Hematopoietic multipotent progenitor cell treated with erythropoietin and hydrocortisone succinate and interleukin-3 and kit ligand, for 8 days (in vitro differentiated cells): ENCODE measurements around the gene IFT57.
"Not testable (repeated sequence)": the region's sequence is repeated elsewhere in the genome, so short reads cannot be mapped to it uniquely, and the experiment has no call there.

Source experiments
- DNase-seq: peaks from one replicate; pipeline ENCODE4 v3.0.0-alpha.2; 2015

IFT57 gene, protein sequence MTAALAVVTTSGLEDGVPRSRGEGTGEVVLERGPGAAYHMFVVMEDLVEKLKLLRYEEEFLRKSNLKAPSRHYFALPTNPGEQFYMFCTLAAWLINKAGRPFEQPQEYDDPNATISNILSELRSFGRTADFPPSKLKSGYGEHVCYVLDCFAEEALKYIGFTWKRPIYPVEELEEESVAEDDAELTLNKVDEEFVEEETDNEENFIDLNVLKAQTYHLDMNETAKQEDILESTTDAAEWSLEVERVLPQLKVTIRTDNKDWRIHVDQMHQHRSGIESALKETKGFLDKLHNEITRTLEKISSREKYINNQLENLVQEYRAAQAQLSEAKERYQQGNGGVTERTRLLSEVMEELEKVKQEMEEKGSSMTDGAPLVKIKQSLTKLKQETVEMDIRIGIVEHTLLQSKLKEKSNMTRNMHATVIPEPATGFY

GRCh38 chr3:108221911-108222852 lies at the start of gene IFT57:
Gene IFT57, minus strand, starts transcription at chr3:108222424. Its CDS starts 102 bp downstream, at chr3:108222322.
- DNase-seq, result peak; percentile 96

GRCh38 chr3:108271626-108272025 lies 49.4 kb upstream of the IFT57 start:
- DNase-seq, result no peak

DNA sequence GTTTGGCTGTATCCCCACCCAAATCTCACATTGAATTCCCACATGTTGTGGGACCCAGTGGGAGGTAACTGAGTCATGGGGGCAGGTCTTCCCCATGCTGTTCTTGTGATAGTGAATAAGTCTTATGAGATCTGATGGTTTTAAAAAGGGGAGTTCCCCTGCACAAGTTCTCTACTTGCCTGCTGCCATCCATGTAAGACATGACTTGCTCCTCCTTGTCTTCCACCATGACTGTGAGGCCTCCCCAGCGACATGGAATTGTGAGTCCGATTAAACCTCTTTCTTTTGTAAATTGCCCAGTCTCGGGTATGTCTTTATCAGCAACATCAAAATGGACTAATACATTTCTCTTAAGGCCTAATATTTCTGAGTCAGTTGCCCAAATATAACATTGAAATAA lies 46.0 kb upstream of the IFT57 start:
- not testable (repeated sequence) for DNase-seq

DNA sequence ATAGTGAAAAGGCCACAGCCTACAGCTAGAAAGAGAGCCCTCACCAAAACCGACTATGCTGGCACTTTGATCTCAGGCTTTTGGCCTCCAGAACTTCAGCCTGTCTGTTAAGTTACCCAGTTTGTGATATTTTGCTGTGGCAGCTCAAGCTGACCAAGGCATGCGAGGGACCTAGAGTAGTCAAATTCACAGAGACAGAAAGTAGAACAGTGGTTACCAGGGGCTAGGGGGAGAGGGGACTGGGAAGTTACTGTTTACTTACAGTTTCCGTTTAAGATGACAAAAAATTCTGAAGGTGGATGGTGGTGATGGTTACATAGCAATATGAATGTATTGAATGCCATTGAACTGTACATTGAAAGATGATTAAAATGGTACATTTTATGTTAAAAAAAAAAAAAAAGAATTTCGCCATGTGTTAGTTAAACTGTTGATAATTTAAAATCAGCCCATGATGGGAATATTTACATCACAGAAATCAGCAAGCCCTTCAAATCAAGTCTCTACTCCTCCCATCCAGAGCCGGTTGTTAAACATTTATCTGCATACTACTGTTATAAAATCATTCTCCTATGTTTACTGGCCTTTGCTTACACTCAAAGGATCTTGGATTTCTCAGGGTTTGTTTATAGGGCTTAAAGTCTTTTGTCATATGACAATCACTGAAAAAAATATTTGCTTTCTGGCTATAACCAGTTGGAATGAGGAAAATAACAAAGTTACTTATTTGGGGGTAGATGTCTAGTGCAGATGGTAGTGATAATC lies 42.5 kb upstream of the IFT57 start:
- not testable (repeated sequence) for DNase-seq

DNA sequence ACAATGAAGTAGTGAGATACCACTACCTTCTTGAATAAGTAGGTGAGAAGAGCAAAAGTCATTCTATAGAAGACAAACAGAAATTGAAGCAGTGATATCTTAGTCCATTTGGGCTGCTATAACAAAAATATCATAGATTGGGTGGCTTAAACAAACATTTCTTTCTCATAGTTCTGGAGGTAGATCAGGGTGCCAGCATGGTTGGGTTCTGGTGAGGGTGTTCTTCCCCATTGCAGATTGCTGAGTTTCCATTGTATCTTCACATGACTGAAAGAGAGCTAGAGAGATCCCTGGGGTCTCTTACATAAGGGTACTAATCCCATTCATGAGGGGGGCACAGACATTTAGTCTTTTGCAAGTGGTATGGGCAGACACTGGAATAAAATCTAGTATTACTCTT lies 32.9 kb upstream of the IFT57 start:
- no peak for DNase-seq

- DNase-seq, result no peak
Observed at GRCh38 chr3:108251844-108252243, 29.6 kb upstream of the IFT57 start.

GRCh38 chr3:108251265-108251664 lies 29.0 kb upstream of the IFT57 start:
- no peak for DNase-seq

DNA sequence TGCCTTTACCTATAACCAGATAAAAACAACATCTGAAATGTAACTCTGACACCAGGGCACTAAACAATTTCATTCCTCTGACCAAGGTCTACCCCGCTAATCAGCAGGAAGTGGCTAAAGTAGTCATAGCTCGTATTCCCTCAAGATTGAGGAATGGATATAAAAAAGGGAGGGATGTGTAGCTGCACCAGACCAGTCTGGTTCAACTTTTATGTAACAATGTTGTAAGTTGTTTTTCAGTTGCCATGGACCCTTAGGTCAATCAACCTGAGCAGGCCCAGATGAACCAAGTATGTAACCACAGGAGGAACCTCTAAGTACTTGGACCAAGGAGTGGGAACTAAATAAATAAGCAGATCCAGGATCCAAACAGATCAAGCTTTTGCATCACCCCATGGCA lies 28.4 kb upstream of the IFT57 start:
- DNase-seq, result no peak

GRCh38 chr3:108243243-108243642 lies 21.0 kb upstream of the IFT57 start:
- no peak for DNase-seq

DNA sequence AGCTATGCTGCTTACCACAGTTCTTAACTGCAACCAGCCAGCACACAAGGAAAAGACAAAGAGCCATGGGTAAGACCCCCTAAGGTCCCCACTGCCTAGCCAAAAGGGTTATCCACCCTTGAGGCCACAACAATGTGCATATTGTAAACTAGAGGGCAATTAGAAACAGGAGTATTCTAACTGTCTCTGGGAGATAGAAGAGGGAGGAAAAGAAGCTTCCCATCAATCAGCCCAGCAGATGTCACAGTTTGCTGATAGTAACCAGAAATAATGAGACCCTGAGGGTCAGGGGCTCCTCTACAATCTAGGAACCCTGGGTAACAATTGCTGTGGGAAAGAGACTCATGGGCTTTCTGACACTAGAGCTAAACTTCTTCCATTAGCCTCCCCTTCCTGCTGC lies 20.6 kb upstream of the IFT57 start:
- no peak for DNase-seq

- DNase-seq, result no peak
Observed at GRCh38 chr3:108241721-108242120, 19.5 kb upstream of the IFT57 start.

GRCh38 chr3:108241146-108241545 lies 18.9 kb upstream of the IFT57 start:
- no peak for DNase-seq

- peak; percentile 21 for DNase-seq
Observed at GRCh38 chr3:108239082-108239481, 16.9 kb upstream of the IFT57 start.

DNA sequence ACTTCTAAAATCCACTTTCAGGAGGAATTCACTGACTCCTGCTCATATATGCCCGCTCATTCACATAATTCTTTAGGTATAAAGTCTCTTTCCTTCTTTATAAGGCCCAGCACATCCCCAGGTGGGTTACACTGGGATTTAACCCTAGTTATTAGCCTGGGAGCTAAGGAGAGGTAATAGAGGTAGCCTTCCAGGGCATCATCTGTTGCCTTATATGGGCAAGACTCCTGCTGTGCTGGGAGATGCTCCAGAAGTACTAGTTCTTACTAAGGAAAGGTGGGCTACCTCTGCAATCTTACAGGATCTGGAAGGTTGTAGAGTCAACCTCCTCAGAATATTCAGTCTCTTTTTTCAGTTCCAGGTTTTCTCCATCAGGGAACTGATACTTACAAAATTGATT lies 13.1 kb upstream of the IFT57 start:
- no peak for DNase-seq

DNA sequence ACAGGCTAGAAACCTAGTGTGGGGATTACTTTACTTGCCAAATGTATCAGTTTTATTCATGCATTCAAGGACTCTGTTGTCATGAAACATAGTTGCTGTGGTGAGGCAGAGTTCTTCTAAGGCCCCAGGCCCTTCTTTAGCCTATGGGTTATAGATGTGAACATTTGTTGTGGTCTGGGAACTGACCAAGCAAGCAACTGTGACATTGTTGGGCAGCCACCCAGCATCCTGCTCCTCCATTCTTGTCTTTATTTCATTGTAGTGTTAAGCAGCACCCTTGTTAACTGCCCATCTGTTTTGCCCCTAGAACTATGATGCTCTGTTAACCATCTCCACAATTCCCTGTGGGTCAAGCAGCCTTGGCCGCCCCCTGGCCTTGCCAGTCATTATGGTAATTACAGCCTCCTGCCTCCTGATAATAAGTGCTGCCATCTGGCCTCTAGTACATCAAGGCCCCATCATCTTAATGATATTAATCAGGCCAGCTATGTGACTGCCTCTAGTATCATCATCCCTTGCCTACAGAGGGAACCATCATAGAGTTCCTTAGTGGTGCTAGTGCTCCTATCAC lies 12.2 kb upstream of the IFT57 start:
- DNase-seq, result no peak

DNA sequence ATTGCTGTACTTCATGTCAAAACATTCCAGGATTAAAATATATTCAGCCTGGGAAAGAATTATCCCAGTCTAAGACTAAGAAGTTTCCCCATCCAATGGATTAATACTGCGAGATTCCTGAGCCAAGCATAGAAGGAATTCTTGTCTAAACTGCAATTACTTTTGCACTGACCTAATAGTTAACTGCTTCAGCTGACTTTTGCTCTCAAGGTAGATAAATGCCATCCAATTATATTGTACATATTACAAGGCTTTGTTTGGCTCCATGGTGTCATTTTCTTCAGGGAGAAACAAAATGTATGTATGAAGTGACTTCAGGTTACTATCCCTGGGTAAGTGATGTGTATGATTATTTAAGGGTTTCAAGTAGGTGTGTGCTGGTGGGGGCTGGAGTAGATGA lies 6.1 kb upstream of the IFT57 start:
- no peak for DNase-seq

- no peak for DNase-seq
Observed at GRCh38 chr3:108227131-108227530, 4.9 kb upstream of the IFT57 start.

GRCh38 chr3:108225221-108225620 lies 3.0 kb upstream of the IFT57 start:
- no peak for DNase-seq

DNA sequence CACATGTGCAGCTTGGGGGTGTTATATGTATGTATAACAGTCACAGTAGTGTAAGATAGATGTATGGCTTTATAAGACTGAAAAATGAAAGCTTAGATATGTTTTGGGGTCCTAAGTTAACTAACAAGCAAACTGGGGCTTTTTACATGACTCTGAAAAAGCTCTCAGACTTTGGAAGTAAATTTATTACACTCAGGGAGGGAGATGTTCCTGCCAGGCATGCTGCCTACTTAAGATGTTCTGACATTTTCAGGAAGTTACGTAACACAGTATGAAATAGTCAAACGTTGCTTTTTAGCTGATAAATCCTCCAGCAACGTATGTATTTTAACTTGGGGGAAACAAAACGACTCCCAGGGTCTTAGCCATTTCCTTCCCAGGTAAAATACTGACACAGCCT lies 1.7 kb upstream of the IFT57 start:
- DNase-seq, result peak; percentile 43

DNA sequence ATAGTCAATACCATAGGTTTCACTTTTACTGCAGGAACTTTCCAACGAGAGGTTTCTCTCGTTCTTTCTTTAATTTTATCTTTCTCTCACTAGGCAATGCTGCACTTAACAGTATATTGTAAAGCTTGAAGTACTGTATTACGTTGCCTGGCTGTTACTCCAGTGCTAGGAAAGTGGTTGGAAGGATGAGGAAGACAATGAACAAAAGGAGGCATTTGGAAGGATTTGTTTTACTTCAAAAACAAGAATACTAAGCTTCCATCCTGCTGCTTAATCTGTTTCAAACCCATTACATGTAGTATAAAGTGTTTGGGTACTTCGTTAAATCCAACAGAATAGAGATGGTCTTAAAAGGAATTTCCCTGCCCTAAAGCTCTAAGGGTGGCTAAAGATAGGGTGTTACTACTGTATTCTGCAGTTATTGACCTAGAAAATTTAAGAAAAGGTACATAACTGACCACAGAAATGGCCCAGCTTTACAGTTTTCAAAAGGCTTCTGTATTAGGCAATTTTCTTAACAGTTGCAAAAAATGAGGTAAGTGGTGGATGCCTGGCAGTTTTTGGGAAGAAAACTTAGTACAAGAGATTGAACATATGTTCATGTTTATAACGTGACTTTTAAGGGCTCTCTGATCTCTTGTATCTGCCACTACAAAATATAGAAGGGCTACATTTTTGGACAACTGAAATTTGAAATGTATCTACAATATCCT lies 785 bp upstream of the IFT57 start:
- no peak for DNase-seq

DNA sequence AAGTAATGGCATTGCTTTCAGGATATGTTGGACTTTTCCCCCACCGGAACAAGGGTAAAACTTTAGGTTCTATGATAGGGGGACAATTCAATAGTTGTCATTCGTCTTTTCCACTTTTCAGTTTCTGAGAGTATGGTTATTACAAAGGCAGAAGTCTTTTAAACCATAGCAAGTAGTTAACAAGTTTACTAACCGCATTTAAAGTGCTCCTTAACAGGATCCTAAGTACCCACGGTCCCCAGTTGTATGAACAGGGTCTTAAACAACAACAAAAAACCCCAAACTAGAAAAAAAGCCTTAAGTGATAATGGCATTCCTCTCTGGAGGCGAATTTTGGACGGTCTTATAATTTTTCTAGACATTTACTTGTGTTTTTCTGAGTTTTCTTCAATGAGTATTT lies 831 bp downstream of the IFT57 start:
- DNase-seq, result no peak

DNA sequence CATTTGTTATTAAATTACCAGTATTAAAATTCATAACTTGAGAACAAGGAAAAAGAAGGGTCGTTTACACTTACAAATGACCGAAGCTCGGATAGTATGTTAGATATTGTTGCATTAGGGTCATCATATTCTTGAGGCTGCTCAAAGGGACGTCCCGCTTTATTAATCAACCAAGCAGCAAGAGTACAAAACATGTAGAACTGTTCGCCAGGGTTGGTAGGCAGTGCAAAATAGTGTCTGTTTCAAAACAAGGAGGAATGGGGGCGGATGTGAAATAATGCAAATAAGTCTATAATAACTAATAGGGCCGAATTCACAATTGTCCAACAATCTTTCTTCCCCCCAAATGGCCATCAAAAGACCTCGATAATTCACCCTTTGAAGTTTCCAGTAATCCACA lies 2.9 kb downstream of the IFT57 start:
- DNase-seq, result no peak
